PC-9 (cell line): Measurements from ENCODE around the gene UBASH3A. TPM values are rescaled to one million over a fixed set of nuclear protein-coding genes. Genes with fewer than 3 reads are reported as not detected.

Source experiments
- BruUV-seq: library from RNA; stranded (reverse); fragments of 400-500 nt; replicated peaks from 2 replicates; lab custom pipeline; 2021; lab: Mats Ljungman, UMichigan
- CTCF ChIA-PET: fragments of 300-600 bp; sonication (Branson Sonifier 250); formaldehyde crosslinking; loops from one replicate; lab custom pipeline; 2022; ENCODE audit warnings: antibody characterized with exemption; lab: Charles Lee
- POLR2A ChIA-PET: fragments of 300-600 bp; sonication (Branson Sonifier 250); formaldehyde crosslinking; loops from one replicate; lab custom pipeline; 2022; ENCODE audit warnings: antibody characterized with exemption; ENCODE audit not compliant: unreplicated experiment; lab: Charles Lee
- DNase-seq, 2 experiments: peaks; one replicate each; pipeline versions ENCODE4 v3.0.0 to v3.0.0-alpha.2; 2015 to 2022; ENCODE audit warnings: mixed read lengths in 1 of 2
- H2AFZ ChIP-seq: fragments of 200-600 bp; sonication (generic); 2 replicates; pipeline ENCODE4 v1.8.1; 2017; ENCODE audit warnings: antibody characterized with exemption
- H3F3A ChIP-seq: fragments of 200-600 bp; sonication (generic); 2 replicates; pipeline ENCODE4 v1.8.1; 2017; ENCODE audit warnings: antibody characterized with exemption, mild to moderate bottlenecking, low read depth; ENCODE audit not compliant: insufficient read depth
- H3K27ac ChIP-seq: fragments of 200-600 bp; sonication (generic); 2 replicates; pipeline ENCODE4 v1.6.1; 2016; ENCODE audit warnings: mixed run types
- H3K27me3 ChIP-seq: fragments of 200-600 bp; sonication (generic); 2 replicates; pipeline ENCODE4 v1.6.1; 2016; ENCODE audit warnings: low read depth, mixed run types; ENCODE audit not compliant: insufficient read depth
- H3K36me3 ChIP-seq: fragments of 200-600 bp; sonication (generic); 2 replicates; pipeline ENCODE4 v1.6.1; 2016; ENCODE audit warnings: low read depth, mixed run types
- H3K4me1 ChIP-seq: fragments of 200-600 bp; sonication (generic); replicated peaks from 2 replicates; pipeline ENCODE4 v1.6.1; 2016; ENCODE audit warnings: mixed run types; ENCODE audit not compliant: insufficient read depth
- H3K4me2 ChIP-seq: fragments of 200-600 bp; sonication (generic); 2 replicates; pipeline ENCODE4 v1.6.1; 2017; ENCODE audit warnings: mixed run types
- H3K4me3 ChIP-seq: fragments of 200-600 bp; sonication (generic); 2 replicates; pipeline ENCODE4 v1.6.1; 2016; ENCODE audit warnings: mixed run types
- H3K79me2 ChIP-seq: fragments of 200-600 bp; sonication (generic); 2 replicates; pipeline ENCODE4 v1.6.1; 2017; ENCODE audit warnings: low read depth, mixed run types
- H3K9me2 ChIP-seq: fragments of 200-600 bp; sonication (generic); 2 replicates; pipeline ENCODE4 v1.8.1; 2017; ENCODE audit warnings: mild to moderate bottlenecking; ENCODE audit not compliant: insufficient read depth
- H3K9me3 ChIP-seq: fragments of 200-600 bp; sonication (generic); 2 replicates; pipeline ENCODE4 v1.8.1; 2016; ENCODE audit warnings: low read depth; ENCODE audit not compliant: insufficient read depth
- H4K20me1 ChIP-seq: fragments of 200-600 bp; sonication (generic); 2 replicates; pipeline ENCODE4 v1.8.1; 2017; ENCODE audit not compliant: insufficient read depth
- EZH2 ChIP-seq: fragments of 200-600 bp; sonication (generic); IDR thresholded peaks from 2 replicates; pipeline ENCODE4 v1.8.0; 2017; ENCODE audit warnings: antibody characterized with exemption, low read depth
- intact Hi-C: fragments of 100-400 bp; cut with micrococcal nuclease; formaldehyde crosslinking; loops from one replicate; pipeline ENCODE4 v1.10.0; 2022; ENCODE audit not compliant: unreplicated experiment
- total RNA-seq: library from RNA; stranded (reverse); gene quantifications from 2 replicates; pipeline ENCODE4 v1.2.3, GENCODE V29; 2021
- TF ChIP-seq, protein P1 (sequence below): fragments of 200-600 bp; sonication (generic); conservative IDR thresholded peaks from 2 replicates; pipeline ENCODE4 v1.6.1; 2017; ENCODE audit warnings: mixed run types, antibody characterized with exemption, mild to moderate bottlenecking, moderate library complexity

Gene UBASH3A
- total RNA-seq, 1 experiment from 2014 or later: not detected

DNA sequence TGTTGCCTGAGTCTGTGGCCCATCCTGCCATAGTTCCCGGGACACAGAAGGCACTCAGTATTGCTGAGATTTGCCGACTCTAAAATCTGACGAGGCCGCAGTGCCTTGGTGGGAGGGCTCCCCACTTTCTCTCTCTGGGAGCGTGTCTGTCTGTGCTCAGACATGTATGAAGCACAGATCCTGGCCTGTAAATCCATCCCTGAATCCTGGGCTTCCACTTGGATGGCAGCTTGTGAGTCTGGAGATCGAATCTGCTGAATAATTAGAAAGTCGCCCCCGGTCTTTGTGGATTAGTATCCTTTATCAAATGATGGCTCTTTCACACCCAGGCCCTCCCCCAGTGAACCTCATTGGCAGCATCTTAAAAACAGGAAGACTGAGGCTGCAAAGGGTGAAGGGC is 10.4 kb downstream of the UBASH3A start:
- no peaks in the 10 kb centered on the region for H3F3A ChIP-seq
- CTCF ChIA-PET: no interaction called here
- intact Hi-C loops: no loop called here
- DNase-seq: no peak
- H3K9me3 ChIP-seq: no peaks in the 10 kb centered on the region
- H3K4me2 ChIP-seq: no peak overlapping the region
- H3K36me3 ChIP-seq: no peaks in the 10 kb centered on the region
- H3K27me3 ChIP-seq: no peaks in the 10 kb centered on the region
- no peak overlapping the region for H2AFZ ChIP-seq
- TF ChIP-seq, protein P1, sequence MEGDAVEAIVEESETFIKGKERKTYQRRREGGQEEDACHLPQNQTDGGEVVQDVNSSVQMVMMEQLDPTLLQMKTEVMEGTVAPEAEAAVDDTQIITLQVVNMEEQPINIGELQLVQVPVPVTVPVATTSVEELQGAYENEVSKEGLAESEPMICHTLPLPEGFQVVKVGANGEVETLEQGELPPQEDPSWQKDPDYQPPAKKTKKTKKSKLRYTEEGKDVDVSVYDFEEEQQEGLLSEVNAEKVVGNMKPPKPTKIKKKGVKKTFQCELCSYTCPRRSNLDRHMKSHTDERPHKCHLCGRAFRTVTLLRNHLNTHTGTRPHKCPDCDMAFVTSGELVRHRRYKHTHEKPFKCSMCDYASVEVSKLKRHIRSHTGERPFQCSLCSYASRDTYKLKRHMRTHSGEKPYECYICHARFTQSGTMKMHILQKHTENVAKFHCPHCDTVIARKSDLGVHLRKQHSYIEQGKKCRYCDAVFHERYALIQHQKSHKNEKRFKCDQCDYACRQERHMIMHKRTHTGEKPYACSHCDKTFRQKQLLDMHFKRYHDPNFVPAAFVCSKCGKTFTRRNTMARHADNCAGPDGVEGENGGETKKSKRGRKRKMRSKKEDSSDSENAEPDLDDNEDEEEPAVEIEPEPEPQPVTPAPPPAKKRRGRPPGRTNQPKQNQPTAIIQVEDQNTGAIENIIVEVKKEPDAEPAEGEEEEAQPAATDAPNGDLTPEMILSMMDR: no peak
- no peak for TF ChIP-seq EZH2
- BruUV-seq: no TSS peak
- no peak overlapping the region for H3K27ac ChIP-seq
- 0 out of 2 replicates have a peak, but pooled peaks cover 9% of the 10 kb centered on the region for H3K4me1 ChIP-seq
- no peaks in the 10 kb centered on the region for H3K79me2 ChIP-seq
- POLR2A ChIA-PET: no interaction called here
- no peaks in the 10 kb centered on the region for H4K20me1 ChIP-seq
- no peak overlapping the region for H3K4me3 ChIP-seq
- no peaks in the 10 kb centered on the region for H3K9me2 ChIP-seq

DNA sequence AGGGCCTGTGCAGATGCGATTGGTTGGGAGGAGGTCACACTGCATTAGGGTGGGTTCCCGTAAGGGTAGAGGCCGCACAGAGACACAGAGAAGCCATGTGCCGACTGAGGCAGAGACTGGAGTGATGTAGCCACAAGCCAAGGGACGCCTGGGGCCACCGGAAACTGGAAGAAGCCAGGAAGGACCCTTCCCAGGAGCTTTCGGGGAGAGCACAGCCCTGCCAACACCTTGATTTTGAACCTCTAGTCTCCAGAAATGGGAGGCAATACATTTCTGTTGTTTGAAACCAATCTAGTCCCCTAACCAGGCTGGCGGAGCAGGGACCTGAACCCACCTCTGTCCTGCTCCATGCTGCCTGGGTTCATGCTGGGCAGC is 10.8 kb downstream of the UBASH3A start:
- Histone ChIP-seq H3K27me3 (no peaks in the 10 kb centered on the region), H3F3A (no peaks in the 10 kb centered on the region), H3K4me1 (0 out of 2 replicates have a peak, but pooled peaks cover 9% of the 10 kb centered on the region), H4K20me1 (no peaks in the 10 kb centered on the region), H3K79me2 (no peaks in the 10 kb centered on the region), H3K36me3 (no peaks in the 10 kb centered on the region), H3K27ac (no peak overlapping the region), H3K9me2 (no peaks in the 10 kb centered on the region), H3K4me3 (no peak overlapping the region), H3K9me3 (no peaks in the 10 kb centered on the region), H3K4me2 (peak overlapping the region; percentile 59; the same call in 1 of the 2 replicates), H2AFZ (no peak overlapping the region)
- BruUV-seq: no TSS peak
- TF ChIP-seq, protein P1: no peak
- TF ChIP-seq EZH2: no peak
- ChIA-PET POLR2A (no interaction called here), CTCF (no interaction called here)
- intact Hi-C loops: no loop called here
- DNase-seq: no peak

DNA sequence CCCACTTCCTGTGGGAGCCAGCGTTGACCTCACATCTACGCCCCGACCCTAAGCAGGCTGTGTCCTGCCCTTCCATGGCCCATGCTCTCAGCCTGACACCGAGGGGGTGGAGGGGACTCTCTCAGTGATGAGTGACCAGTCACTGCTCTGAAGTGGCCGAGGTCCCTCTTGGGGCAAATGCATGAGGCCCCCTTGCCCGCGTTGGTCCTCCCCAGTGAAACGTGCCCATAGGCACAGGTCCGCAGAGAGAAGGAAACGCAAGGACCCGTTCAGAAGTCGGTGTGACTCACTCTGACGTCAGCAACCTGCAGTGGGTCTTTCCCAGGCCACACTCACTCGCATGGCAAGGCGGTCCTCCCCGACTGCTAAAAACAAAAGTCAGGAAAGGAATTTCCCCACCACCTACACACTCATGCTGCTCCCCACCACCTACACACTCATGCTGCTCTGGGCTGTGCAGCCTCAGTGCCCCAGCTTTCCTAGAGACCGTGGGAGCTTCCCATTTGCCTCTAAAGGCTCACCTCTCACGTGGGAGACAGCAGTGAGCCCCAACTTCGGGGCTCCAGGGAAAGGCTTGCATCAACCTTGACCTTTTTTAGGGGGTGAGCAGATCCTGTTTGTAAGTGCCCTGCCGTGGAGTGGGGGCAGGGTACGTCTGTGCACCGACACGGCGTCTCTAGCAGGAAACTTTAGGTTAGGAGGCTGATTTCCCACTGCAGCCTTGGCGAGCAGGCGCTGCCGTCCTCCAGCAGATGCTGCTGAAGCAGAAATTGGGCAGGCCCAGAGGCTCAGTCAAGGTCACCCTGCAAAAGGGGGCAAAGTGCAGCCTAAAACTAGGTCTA is 11.4 kb downstream of the UBASH3A start:
- H2AFZ ChIP-seq: no peak overlapping the region
- POLR2A ChIA-PET: no interaction called here
- CTCF ChIA-PET: no interaction called here

More for the DNA sequence above, 11.4 kb downstream of the UBASH3A start:
- Histone ChIP-seq H3K27ac (no peak overlapping the region), H3K4me3 (no peak overlapping the region), H3K4me2 (peak overlapping the region; percentile 59; the same call in 1 of the 2 replicates), H3F3A (no peaks in the 10 kb centered on the region), H3K9me3 (no peaks in the 10 kb centered on the region), H4K20me1 (no peaks in the 10 kb centered on the region), H3K36me3 (no peaks in the 10 kb centered on the region), H3K27me3 (no peaks in the 10 kb centered on the region), H3K9me2 (no peaks in the 10 kb centered on the region), H3K4me1 (0 out of 2 replicates have a peak, but pooled peaks cover 9% of the 10 kb centered on the region), H3K79me2 (no peaks in the 10 kb centered on the region)
- TF ChIP-seq EZH2: no peak
- TF ChIP-seq, protein P1: no peak
- BruUV-seq: no TSS peak
- intact Hi-C loops: no loop called here
- DNase-seq: peak; percentile 56 to 65
